GM12875 (cell line): ENCODE results near the gene TRMT1.

Experiments
- H3K4me3 ChIP-seq: one replicate; pipeline ENCODE4 v1.5.1; 2011; ENCODE audit warnings: low read depth, low read length, control low read depth
- CTCF ChIP-seq: IDR thresholded peaks from 2 replicates; pipeline ENCODE4 v1.5.1; 2011; ENCODE audit warnings: low read depth, mild to moderate bottlenecking, control low read depth, inconsistent platforms, low read length, moderate library complexity, borderline replicate concordance; ENCODE audit not compliant: insufficient read depth

Gene TRMT1

GRCh38 chr19:13070425-13071140, 46.0 kb downstream of the TRMT1 start:
- no peak overlapping the region for H3K4me3 ChIP-seq
- no peak for TF ChIP-seq CTCF

- TF ChIP-seq CTCF, result no peak
- H3K4me3 ChIP-seq, result no peak overlapping the region
These were observed 46.9 kb downstream of the TRMT1 start for GRCh38 chr19:13069415-13070359.

- no peak for TF ChIP-seq CTCF
- no peak overlapping the region for H3K4me3 ChIP-seq
These were observed 48.3 kb downstream of the TRMT1 start for GRCh38 chr19:13068085-13068846.

- TF ChIP-seq CTCF, result no peak
- H3K4me3 ChIP-seq, result no peak overlapping the region
These were observed 49.4 kb downstream of the TRMT1 start for GRCh38 chr19:13066933-13067807.

- TF ChIP-seq CTCF, result no peak
- no peak overlapping the region for H3K4me3 ChIP-seq
These were observed 50.3 kb downstream of the TRMT1 start for GRCh38 chr19:13066226-13066625.

GRCh38 chr19:13064092-13064489, 52.4 kb downstream of the TRMT1 start:
- TF ChIP-seq CTCF, result no peak
- H3K4me3 ChIP-seq, result no peak overlapping the region
